ENCODE data around the gene REEP3.

DNA sequence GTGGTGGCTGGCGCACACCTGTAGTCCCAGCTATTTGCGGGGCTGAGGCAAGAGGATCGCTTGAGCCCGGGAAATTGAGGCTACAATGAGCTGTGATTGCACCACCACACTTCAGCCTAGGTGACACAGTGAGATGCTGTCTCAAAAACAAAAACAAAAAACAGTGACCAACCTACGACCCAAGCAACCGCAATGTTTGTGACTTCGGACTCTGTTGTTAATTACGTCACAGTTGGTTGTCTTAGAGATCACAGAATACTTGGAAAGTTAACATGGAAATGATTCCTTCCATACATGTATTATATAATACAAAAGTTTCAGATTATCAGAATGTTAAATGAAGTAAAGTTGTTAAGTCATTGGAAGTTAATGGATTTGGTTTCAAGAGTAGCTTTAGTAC is 106.2 kb downstream of the REEP3 start:
- TF ChIP-seq, protein P1, sequence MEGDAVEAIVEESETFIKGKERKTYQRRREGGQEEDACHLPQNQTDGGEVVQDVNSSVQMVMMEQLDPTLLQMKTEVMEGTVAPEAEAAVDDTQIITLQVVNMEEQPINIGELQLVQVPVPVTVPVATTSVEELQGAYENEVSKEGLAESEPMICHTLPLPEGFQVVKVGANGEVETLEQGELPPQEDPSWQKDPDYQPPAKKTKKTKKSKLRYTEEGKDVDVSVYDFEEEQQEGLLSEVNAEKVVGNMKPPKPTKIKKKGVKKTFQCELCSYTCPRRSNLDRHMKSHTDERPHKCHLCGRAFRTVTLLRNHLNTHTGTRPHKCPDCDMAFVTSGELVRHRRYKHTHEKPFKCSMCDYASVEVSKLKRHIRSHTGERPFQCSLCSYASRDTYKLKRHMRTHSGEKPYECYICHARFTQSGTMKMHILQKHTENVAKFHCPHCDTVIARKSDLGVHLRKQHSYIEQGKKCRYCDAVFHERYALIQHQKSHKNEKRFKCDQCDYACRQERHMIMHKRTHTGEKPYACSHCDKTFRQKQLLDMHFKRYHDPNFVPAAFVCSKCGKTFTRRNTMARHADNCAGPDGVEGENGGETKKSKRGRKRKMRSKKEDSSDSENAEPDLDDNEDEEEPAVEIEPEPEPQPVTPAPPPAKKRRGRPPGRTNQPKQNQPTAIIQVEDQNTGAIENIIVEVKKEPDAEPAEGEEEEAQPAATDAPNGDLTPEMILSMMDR (IDR thresholded peaks at IDR 0.05): no peak
- no peak for TF ChIP-seq EP300 (IDR thresholded peaks at IDR 0.05; ENCODE audit: low read depth)

All from transverse colon (tissue), 3 donors.